EH (cell line): ENCODE measurements around the gene HRH4.
A peak's percentile ranks its signal among the peaks of the same experiment; 100 is the strongest.

Experiments used
- DNase-seq: peaks from one replicate; pipeline ENCODE4 v3.0.0-alpha.2; 2015; ENCODE audit warnings: low read depth

HRH4 gene

GRCh38 chr18:24466771-24467170, 6.3 kb downstream of the HRH4 start:
- no peak for DNase-seq

- no peak for DNase-seq
Observed at GRCh38 chr18:24470022-24470618, 9.7 kb downstream of the HRH4 start.

- DNase-seq: no peak
Observed at GRCh38 chr18:24470805-24471204, 10.4 kb downstream of the HRH4 start.

GRCh38 chr18:24472591-24472990, 12.2 kb downstream of the HRH4 start:
- no peak for DNase-seq

GRCh38 chr18:24474406-24474805, 14.0 kb downstream of the HRH4 start:
- no peak for DNase-seq

- DNase-seq: no peak
Observed at GRCh38 chr18:24475926-24476589, 15.6 kb downstream of the HRH4 start.

- no peak for DNase-seq
Observed at GRCh38 chr18:24479371-24479770, 18.9 kb downstream of the HRH4 start.

- no peak for DNase-seq
Observed at GRCh38 chr18:24482821-24483220, 22.4 kb downstream of the HRH4 start.

- no peak for DNase-seq
Observed at GRCh38 chr18:24485681-24486080, 25.2 kb downstream of the HRH4 start.

GRCh38 chr18:24486684-24487083, 26.2 kb downstream of the HRH4 start:
- DNase-seq: no peak

GRCh38 chr18:24488824-24489493, 28.5 kb downstream of the HRH4 start:
- peak; percentile 42 for DNase-seq

- DNase-seq: peak; percentile 61
Observed at GRCh38 chr18:24490539-24490938, 30.1 kb downstream of the HRH4 start.

- no peak for DNase-seq
Observed at GRCh38 chr18:24491927-24492834, 31.7 kb downstream of the HRH4 start.

GRCh38 chr18:24494586-24494985, 34.1 kb downstream of the HRH4 start:
- DNase-seq: no peak

- DNase-seq: peak; percentile 69
Observed at GRCh38 chr18:24497031-24497754, 36.8 kb downstream of the HRH4 start.

GRCh38 chr18:24499814-24500213, 39.4 kb downstream of the HRH4 start:
- DNase-seq: peak; percentile 60

GRCh38 chr18:24500217-24500616, 39.8 kb downstream of the HRH4 start:
- peak; percentile 23 for DNase-seq

- peak; percentile 8 for DNase-seq
Observed at GRCh38 chr18:24500766-24501165, 40.3 kb downstream of the HRH4 start.

- no peak for DNase-seq
Observed at GRCh38 chr18:24502667-24503523, 42.5 kb downstream of the HRH4 start.

GRCh38 chr18:24504401-24504800, 44.0 kb downstream of the HRH4 start:
- no peak for DNase-seq

- no peak for DNase-seq
Observed at GRCh38 chr18:24506175-24506574, 45.7 kb downstream of the HRH4 start.
